C4-2B (cell line): ENCODE data around the gene AUTS2.

Experiments
- H3K27ac ChIP-seq: fragments of 450-650 bp; 2 replicates; pipeline ENCODE4 v1.5.1; 2017
- CTCF ChIP-seq: fragments of 450-650 bp; conservative IDR thresholded peaks from 2 replicates; pipeline ENCODE4 v1.5.1; 2017; ENCODE audit warnings: mild to moderate bottlenecking
- ZFX ChIP-seq: fragments of 450-650 bp; IDR thresholded peaks from 2 replicates; pipeline ENCODE4 v1.6.1; 2017

The AUTS2 gene

GRCh38 chr7:69803699-69804516 lies 205.6 kb downstream of the AUTS2 start:
- TF ChIP-seq CTCF: no peak
- TF ChIP-seq ZFX: no peak
- H3K27ac ChIP-seq: no peak overlapping the region

GRCh38 chr7:69804962-69805361 lies 206.7 kb downstream of the AUTS2 start:
- no peak overlapping the region for H3K27ac ChIP-seq
- TF ChIP-seq ZFX (no peak), CTCF (no peak)

GRCh38 chr7:69808391-69808790 lies 210.1 kb downstream of the AUTS2 start:
- no peak overlapping the region for H3K27ac ChIP-seq
- TF ChIP-seq ZFX (no peak), CTCF (no peak)

- no peak overlapping the region for H3K27ac ChIP-seq
- no peak for TF ChIP-seq ZFX
- no peak for TF ChIP-seq CTCF
Measured at GRCh38 chr7:69811476-69812308, 213.4 kb downstream of the AUTS2 start.

GRCh38 chr7:69812756-69813155 lies 214.5 kb downstream of the AUTS2 start:
- H3K27ac ChIP-seq: no peak overlapping the region
- no peak for TF ChIP-seq CTCF
- TF ChIP-seq ZFX: no peak

- TF ChIP-seq CTCF: no peak
- no peak for TF ChIP-seq ZFX
- H3K27ac ChIP-seq: no peak overlapping the region
Measured at GRCh38 chr7:69813637-69814240, 215.5 kb downstream of the AUTS2 start.
